Stromal cell of bone marrow (primary cell): ENCODE results near the gene PTEN.
A peak's percentile ranks its signal among the peaks of the same experiment; 100 is the strongest.

ENCODE experiments used
- DNase-seq: peaks from one replicate; pipeline ENCODE4 v3.0.0-alpha.2; 2012; ENCODE audit warnings: low read depth

PTEN gene

GRCh38 chr10:87976101-87976743 lies 112.8 kb downstream of the PTEN start:
- peak; percentile 26 for DNase-seq

GRCh38 chr10:87978166-87978565 lies 114.7 kb downstream of the PTEN start:
- no peak for DNase-seq

GRCh38 chr10:87979847-87980246 lies 116.4 kb downstream of the PTEN start:
- no peak for DNase-seq

- no peak for DNase-seq
These were observed 120.3 kb downstream of the PTEN start for GRCh38 chr10:87983716-87984115.

GRCh38 chr10:87987206-87987605 lies 123.8 kb downstream of the PTEN start:
- no peak for DNase-seq

- DNase-seq = no peak
These were observed 128.5 kb downstream of the PTEN start for GRCh38 chr10:87991946-87992345.

- peak; percentile 57 for DNase-seq
These were observed 141.0 kb downstream of the PTEN start for GRCh38 chr10:88004451-88004850.

- DNase-seq = no peak
These were observed 142.8 kb downstream of the PTEN start for GRCh38 chr10:88006261-88006660.

GRCh38 chr10:88008866-88009470 lies 145.5 kb downstream of the PTEN start:
- no peak for DNase-seq

GRCh38 chr10:88012641-88013040 lies 149.2 kb downstream of the PTEN start:
- no peak for DNase-seq

GRCh38 chr10:88017781-88018180 lies 154.4 kb downstream of the PTEN start:
- DNase-seq = no peak

GRCh38 chr10:88019753-88020152 lies 156.3 kb downstream of the PTEN start:
- DNase-seq = no peak
